ENCODE results near the gene THAP11.

Gene THAP11

GRCh38 chr16:67883872-67884261 is 41.7 kb downstream of the THAP11 start:
- DNase-seq (ENCODE audit: low spot score) = peak; percentile 87

- peak; percentile 99 for DNase-seq (ENCODE audit: low spot score)
Observed at GRCh38 chr16:67884684-67885083, 42.6 kb downstream of the THAP11 start, which contains the start of gene NRN1L. TSS of gene NRN1L (plus strand) at chr16:67884885. CDS start at chr16:67884904, 19 bp downstream.

GRCh38 chr16:67885545-67885944 is 43.4 kb downstream of the THAP11 start:
- DNase-seq (ENCODE audit: low spot score) = no peak

- DNase-seq (ENCODE audit: low spot score) = no peak
Observed at GRCh38 chr16:67885976-67886375, 43.9 kb downstream of the THAP11 start.

GRCh38 chr16:67886387-67886786 is 44.3 kb downstream of the THAP11 start:
- DNase-seq (ENCODE audit: low spot score) = no peak

- no peak for DNase-seq (ENCODE audit: low spot score)
Observed at GRCh38 chr16:67888331-67888730, 46.2 kb downstream of the THAP11 start.

GRCh38 chr16:67892375-67892774 is 50.3 kb downstream of the THAP11 start:
- no peak for DNase-seq (ENCODE audit: low spot score)

GRCh38 chr16:67892899-67893742 is 51.0 kb downstream of the THAP11 start, which contains the start of gene PSKH1:
TSS of gene PSKH1 (plus strand) at chr16:67893254. CDS start at chr16:67908750, 15,496 bp downstream.
- DNase-seq (ENCODE audit: low spot score) = peak; percentile 100
